ENCODE data around the gene DLG1.
"Not testable (repeated sequence)": the region's sequence is repeated elsewhere in the genome, so short reads cannot be mapped to it uniquely, and the experiment has no call there.

Gene DLG1

GRCh38 chr3:197286678-197287077 lies 11.7 kb downstream of the DLG1 start:
- DNase-seq: no peak

GRCh38 chr3:197285557-197285956 lies 12.9 kb downstream of the DLG1 start:
- DNase-seq: no peak

- DNase-seq: no peak
Measured at GRCh38 chr3:197283045-197283444, 15.4 kb downstream of the DLG1 start.

DNA sequence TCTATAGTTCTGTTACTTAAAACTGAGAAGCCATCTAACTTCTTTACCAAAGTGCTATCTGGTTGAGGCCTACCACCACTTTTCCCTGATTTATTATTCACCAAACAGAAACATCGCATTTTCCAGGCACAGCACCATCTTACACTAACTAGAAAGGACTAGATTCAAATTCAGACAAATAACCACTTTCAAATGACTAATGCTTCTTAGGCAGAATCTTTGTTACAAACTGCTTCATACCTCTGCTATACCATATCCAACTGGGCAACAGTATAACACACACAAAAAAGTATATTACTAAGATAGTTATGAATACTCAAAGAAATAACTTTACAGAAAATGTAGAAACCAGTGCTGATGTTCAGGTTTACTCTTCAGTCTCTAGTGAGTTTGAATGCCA lies 16.6 kb downstream of the DLG1 start:
- DNase-seq: no peak

DNA sequence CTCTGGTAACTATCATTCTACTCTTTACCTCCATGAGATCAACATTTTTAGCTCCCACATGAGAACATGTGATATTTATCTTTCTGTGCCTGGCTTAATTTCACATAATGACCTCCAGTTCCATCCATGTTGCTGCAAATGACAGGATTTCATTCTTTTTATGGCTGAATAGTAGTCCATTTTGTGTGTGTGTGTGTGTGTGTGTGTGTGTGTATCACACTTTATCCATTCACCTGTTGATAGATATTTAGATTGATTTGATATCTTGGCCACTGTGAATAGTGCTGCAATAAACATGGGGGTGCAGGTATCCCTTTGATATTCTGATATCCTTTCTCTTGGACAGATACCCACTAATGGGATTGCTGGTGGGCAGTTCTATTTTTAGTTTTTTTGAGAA lies 18.3 kb downstream of the DLG1 start:
- DNase-seq: no peak

DNA sequence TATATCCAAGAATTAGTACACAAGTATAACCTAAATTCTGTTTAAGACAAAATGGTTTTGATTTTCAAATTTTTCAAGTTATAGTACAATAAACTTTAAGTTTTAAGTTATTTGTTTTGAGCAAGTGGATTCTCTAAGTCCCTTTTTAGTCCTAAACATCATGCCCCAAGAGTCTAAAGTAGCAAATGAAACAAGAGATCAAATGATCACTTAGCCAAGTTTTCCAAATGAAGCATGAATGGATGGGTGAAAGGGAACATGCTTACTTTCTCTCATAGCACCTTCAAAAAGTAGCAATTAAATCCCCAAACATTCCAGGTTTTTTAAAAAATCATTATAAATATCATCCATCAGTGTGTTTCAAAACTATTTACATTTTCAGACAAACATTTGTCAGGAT lies 19.5 kb downstream of the DLG1 start:
- no peak for DNase-seq

DNA sequence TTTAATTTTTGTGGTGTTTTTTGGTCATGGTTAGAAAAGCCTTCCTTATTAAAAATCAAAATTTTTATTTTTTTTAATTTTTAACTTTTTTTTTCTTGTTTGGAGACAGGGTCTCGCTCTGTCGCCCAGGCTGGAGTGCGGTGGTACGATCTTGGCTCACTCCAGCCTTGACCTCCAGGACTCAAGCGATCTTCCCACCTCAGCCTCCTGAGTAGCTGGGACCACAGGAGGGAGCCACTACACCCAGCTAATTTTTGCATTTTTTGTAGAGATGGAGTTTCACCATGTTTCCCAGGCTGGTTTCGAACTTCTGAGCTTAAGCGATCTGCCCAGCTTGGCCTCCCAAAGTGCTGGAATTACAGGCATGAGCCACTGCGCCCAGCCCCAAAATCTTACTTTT lies 21.6 kb downstream of the DLG1 start:
- DNase-seq: not testable (repeated sequence)

GRCh38 chr3:197270558-197271317 lies 27.7 kb downstream of the DLG1 start:
- DNase-seq: no peak

DNA sequence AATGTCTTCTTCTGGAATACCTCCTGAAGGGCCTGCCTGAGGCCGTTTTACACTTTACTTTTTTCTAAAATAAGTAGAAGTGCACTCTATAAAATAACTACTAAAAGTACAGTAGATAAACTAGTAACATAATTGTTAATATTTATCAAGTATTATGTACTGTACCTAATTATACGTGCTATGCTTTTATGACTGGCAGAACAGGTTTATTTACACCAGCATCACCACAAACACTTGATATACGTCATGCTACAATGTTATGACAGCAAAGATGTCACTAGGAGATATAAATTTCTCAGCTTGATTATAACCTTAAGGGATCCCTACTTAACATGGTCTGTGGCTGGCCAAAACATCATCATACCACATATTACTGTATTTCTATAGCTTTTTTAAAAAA lies 29.4 kb downstream of the DLG1 start:
- no peak for DNase-seq

GRCh38 chr3:197268294-197268693 lies 30.1 kb downstream of the DLG1 start:
- no peak for DNase-seq

DNA sequence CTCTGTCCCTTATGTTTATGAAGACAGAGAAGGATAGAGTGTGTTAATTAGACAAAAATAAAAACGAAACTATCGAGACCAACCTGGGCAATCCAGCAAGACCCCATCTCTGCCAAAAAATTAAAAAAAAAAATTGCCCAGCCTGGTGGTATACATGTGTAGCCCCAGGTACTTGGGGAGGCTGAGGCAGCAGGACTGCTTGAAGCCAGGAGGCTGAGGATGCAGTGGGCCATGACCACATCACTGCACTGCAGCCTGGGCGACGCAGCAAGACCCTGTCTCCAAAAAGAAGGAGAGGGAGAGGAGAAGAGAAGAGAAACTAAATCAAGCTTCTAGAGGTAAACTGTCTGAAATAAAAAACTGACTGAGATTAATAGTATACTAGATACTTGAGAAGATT lies 32.1 kb downstream of the DLG1 start:
- DNase-seq: no peak

DNA sequence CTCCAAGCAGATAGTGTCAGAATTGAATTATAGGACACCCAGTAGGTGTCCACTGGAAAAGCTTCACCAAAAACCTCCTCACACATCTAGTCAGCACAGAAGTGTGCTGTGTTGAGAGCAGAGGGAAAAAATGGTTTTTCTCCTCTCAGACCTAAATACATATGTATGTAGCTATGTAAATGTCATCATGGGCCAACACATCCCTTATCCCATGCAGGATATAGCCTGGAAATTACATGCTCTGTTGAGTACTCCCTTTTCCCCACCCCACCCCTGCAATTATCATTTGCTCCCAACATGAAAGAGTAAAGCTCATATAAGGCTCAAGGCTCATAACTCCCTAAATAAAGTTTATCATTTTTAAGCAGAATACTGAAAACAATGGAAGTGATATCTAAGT lies 35.7 kb downstream of the DLG1 start:
- DNase-seq: no peak

GRCh38 chr3:197261164-197261509 lies 37.3 kb downstream of the DLG1 start:
- DNase-seq: no peak

- DNase-seq: peak in 1 of 4 experiments; percentile 2
Measured at GRCh38 chr3:197260491-197261163, 37.8 kb downstream of the DLG1 start.

- DNase-seq: no peak
Measured at GRCh38 chr3:197259096-197259495, 39.3 kb downstream of the DLG1 start.

DNA sequence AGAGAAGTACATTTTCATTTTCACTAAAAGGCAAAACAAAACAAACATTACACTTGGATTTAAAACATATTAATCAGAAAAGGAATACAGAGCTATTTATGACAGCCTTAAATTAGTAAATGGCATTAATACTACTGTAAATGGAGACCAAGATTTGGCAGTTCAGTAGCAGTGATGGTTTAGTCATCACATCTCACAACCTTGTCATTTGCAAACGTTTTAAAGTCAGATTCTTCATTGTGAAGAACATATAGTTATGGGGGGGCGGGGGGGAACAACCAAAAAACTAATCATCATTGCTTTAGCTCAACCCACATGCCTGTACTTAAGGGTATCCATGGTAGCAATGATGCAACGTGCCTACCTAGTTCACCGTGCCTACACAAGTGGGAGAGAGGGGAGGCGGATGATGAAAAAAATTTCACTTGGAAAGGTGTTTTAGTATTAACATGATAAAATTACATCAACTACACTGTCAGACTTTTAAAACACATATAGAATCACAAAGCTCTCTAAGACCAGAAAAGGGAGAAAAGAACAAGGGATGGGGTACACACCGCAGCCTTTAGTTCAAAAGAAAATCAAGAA lies 40.1 kb downstream of the DLG1 start:
- DNase-seq: no peak

DNA sequence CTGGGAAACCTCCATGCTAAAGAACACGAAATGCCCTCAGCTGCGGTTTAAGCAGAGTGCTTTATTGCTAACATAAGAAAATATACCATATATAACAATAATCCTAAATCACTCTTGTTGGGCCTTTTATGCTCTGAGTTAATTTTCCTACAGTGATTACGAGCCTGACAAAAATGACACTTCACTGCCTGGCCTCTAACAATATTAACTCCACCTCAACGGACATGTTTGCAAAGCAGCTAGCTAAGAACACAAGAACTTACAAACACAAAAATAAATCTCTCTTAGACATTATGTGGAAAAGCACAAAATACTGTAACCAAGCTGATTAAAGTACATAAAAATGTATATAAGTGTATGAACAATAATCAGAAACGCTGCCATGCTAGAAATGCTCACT lies 40.7 kb downstream of the DLG1 start:
- DNase-seq: no peak

DNA sequence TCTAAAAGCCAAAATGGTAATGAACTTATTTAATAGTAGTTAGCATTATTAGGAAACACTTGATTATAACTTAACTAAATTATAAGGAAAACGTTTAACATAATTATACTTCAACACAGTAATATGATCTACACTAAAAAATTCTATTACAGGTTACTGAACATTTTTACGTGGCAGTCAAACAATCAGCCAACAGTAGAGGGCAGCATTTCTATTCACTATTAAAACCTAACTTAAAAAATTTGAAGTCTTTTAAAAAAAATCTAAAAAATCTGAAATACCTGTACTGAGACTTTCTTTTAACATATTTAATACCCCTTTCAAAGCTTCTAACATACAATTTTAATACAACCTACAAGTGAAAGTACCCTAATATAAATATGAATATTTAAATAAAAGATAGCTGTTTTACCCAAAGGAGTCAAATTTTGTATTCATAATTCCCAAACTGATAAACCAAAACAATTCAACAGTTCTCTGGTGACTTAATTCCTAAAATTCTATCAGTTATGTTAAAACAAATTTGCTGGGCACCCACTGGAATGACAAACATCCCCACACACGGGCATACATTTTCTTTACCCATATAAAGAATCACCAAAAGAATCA lies 41.5 kb downstream of the DLG1 start:
- DNase-seq: peak; percentile 53 to 67 (median 62)

GRCh38 chr3:197256104-197256503 lies 42.3 kb downstream of the DLG1 start:
- no peak for DNase-seq

- no peak for DNase-seq
Measured at GRCh38 chr3:197253238-197253947, 45.0 kb downstream of the DLG1 start.

DNA sequence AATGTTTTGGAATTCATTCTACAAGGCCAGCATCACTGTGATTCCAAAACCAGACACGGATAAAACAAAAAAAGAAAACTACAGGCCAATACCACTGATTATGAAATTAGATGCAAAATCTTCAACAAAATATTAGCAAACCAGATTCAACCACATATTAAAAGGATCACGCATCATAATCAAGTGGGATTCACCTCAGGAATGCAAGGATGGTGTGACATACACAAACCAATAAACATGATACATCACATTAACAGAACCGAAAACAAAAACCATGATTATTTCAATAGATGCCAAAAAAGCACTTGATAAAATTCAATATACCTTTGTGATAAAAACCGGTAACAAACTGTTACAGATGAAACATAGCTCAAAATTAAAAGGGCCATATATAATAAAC lies 48.9 kb downstream of the DLG1 start:
- no peak for DNase-seq

DNA sequence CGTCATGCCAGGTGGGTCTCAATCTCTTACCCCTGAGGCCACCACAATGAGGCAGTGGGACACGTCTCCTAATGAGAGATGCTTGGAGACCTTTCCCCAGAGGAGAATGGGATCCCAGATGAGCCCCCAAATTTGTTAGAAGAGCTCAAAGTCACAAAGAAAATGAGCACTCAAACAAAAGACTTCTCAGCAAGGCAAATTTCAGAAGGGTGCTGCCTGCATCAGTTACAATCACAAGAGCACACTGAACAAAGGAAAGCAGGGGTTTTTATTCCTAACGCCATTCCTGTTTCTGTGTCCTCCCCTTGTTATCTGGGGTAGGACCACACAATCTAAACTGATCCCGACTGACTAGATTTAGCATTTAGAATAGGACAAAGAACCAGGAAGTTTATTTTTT lies 50.1 kb downstream of the DLG1 start:
- DNase-seq: no peak

DNA sequence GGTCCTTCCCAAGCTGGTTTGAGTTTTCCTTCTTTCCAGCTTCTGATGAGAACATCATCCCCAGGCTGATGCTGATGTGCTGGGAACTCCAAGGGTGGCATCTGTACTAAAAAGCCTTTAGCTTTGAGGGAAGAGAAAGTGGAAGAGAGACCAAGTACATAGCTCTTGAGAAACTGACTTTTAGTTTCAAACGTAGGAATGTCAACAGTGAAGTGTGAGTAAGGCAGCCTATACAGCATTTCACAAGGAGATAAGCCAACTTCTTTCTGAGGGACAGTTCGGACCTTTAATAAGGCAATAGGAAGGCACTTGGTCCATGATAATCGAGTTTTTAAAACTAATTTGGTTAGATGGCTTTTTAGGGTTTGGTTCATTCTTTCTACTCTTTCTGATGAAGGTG lies 53.7 kb downstream of the DLG1 start:
- DNase-seq: no peak
